HEK293T (cell line): ENCODE results near the gene LRRFIP1.

Experiments used
- CTBP1 ChIP-seq: fragments of 450-650 bp; IDR thresholded peaks from 2 replicates; pipeline ENCODE4 v1.6.1; 2016; ENCODE audit warnings: borderline replicate concordance
- FOXK2 ChIP-seq: fragments of 450-650 bp; IDR thresholded peaks from 2 replicates; pipeline ENCODE4 v1.6.1; 2016; ENCODE audit warnings: mild to moderate bottlenecking
- FOXM1 ChIP-seq: fragments of 450-650 bp; IDR thresholded peaks from 2 replicates; pipeline ENCODE4 v1.6.1; 2017; ENCODE audit warnings: mild to moderate bottlenecking, borderline replicate concordance
- LEF1 ChIP-seq: fragments of 450-650 bp; IDR thresholded peaks from 2 replicates; pipeline ENCODE4 v1.6.1; 2017; ENCODE audit warnings: mild to moderate bottlenecking, borderline replicate concordance
- NFRKB ChIP-seq: fragments of 450-650 bp; IDR thresholded peaks from 2 replicates; pipeline ENCODE4 v1.6.1; 2016; ENCODE audit warnings: mild to moderate bottlenecking, moderate library complexity
- PKNOX1 ChIP-seq: fragments of 450-650 bp; IDR thresholded peaks from 2 replicates; pipeline ENCODE4 v1.6.1; 2016
- SP1 ChIP-seq: fragments of 450-650 bp; IDR thresholded peaks from 2 replicates; pipeline ENCODE4 v1.6.1; 2017

GRCh38 chr2:237643582-237644380, 16.4 kb downstream of the LRRFIP1 start:
- no peak for TF ChIP-seq FOXK2
- TF ChIP-seq NFRKB, result no peak
- TF ChIP-seq PKNOX1, result no peak
- TF ChIP-seq CTBP1, result no peak
- TF ChIP-seq SP1, result no peak
- TF ChIP-seq LEF1, result no peak
- TF ChIP-seq FOXM1, result no peak
